Neural progenitor cell (in vitro differentiated cells): ENCODE measurements around the gene KDM5B.

Experiments
- EZH2 ChIP-seq: fragments of 200-600 bp; sonication (generic); IDR thresholded peaks from 2 replicates; pipeline ENCODE4 v1.6.1; 2017; ENCODE audit warnings: antibody characterized with exemption, mild to moderate bottlenecking, moderate library complexity
- EZH2phosphoT487 ChIP-seq: fragments of 200-600 bp; sonication (generic); IDR thresholded peaks from 2 replicates; pipeline ENCODE4 v1.6.1; 2017; ENCODE audit warnings: antibody characterized with exemption
- TF ChIP-seq, protein P1 (sequence below): fragments of 200-600 bp; sonication (generic); IDR thresholded peaks from 2 replicates; pipeline ENCODE4 v1.5.1; 2017; ENCODE audit warnings: antibody characterized with exemption, mild to moderate bottlenecking

DNA sequence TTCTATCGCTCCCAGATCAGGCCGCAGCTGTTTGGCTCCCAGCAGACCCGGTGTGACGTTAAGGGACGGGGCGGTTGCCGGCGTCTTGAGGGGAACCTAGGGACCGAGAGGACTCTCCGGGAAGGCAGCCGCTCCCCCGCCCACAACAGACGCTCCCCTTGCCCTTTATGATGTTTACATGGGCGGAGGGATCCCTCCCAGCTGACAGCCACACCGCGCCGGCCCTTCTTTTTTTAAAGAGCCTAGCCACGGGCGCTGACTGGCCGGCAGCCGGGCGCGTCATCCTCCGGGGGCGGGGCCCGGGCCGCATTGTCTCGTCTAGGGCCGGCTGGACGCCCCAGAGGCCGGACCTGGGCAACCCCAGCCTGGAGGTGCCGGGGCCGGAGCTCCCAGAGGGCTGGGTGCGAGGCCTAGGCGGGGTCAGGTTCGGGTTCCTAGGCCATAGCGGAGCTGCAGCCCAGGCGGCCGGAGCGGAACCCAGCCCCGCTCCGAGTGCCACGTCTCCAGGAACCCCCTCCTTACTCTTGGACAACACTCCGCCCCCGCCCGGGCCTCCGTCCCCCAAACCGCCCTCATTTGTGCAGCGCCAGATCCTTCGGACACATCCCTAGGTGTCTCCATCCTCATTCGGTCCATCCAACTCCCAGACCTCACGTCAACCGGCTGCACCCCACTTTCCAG lies 2.5 kb upstream of the KDM5B start, which contains the start of gene PCAT6:
- TF ChIP-seq, protein P1, sequence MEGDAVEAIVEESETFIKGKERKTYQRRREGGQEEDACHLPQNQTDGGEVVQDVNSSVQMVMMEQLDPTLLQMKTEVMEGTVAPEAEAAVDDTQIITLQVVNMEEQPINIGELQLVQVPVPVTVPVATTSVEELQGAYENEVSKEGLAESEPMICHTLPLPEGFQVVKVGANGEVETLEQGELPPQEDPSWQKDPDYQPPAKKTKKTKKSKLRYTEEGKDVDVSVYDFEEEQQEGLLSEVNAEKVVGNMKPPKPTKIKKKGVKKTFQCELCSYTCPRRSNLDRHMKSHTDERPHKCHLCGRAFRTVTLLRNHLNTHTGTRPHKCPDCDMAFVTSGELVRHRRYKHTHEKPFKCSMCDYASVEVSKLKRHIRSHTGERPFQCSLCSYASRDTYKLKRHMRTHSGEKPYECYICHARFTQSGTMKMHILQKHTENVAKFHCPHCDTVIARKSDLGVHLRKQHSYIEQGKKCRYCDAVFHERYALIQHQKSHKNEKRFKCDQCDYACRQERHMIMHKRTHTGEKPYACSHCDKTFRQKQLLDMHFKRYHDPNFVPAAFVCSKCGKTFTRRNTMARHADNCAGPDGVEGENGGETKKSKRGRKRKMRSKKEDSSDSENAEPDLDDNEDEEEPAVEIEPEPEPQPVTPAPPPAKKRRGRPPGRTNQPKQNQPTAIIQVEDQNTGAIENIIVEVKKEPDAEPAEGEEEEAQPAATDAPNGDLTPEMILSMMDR = no peak
- no peak for TF ChIP-seq EZH2
- no peak for TF ChIP-seq EZH2phosphoT487
